ENCODE measurements around the gene MBNL3. TPM values are rescaled to one million over a fixed set of nuclear protein-coding genes. Genes with fewer than 3 reads are reported as not detected.

MBNL3 gene
- polyA plus RNA-seq, 1 of the 3 experiments (the other 2 are of a cell fraction): 0.21 TPM

- CTCF ChIA-PET: interaction anchor here (1.5 kb wide), 1 partner anchor 12 kb away, joined by 3 read pairs; no protein-coding TSS in a partner anchor
- DNase-seq: no peak
- Histone ChIP-seq H3K36me3 (replicated peaks in 1 of 2; ENCODE audit: control insufficient read depth in 1 of 2, insufficient read depth in 2 of 2, low read length in 1 of 2) (no peaks in the 10 kb centered on the region), H3K9me2 (no peaks in the 10 kb centered on the region), H3K4me1 (ENCODE audit: control insufficient read depth in 1 of 2, insufficient read depth in 2 of 2, low read depth in 1 of 2, low read length in 1 of 2) (no peaks in the 10 kb centered on the region), H3K4me3 (ENCODE audit: low read depth in 2 of 2, low read length in 1 of 2) (no peak overlapping the region), H3K27ac (ENCODE audit: low read depth in 2 of 2, low read length in 1 of 2) (no peak overlapping the region), H3K9me3 (no peaks in the 10 kb centered on the region), H3K4me2 (no peak overlapping the region), H3K9ac (no peak overlapping the region), H2AFZ (ENCODE audit: low read depth) (no peak overlapping the region), H3F3A (replicated peaks; ENCODE audit: insufficient read depth) (no peaks in the 10 kb centered on the region), H3K27me3 (ENCODE audit: insufficient read depth) (no peaks in the 10 kb centered on the region), H3K79me2 (ENCODE audit: insufficient read depth) (no peaks in the 10 kb centered on the region), H4K20me1 (ENCODE audit: insufficient read depth) (no peaks in the 10 kb centered on the region)
- 29% methylated on average over 5 of the region's 5 CpGs for WGBS (ENCODE audit: low lambda C conversion rate)
- POLR2A ChIA-PET: no interaction called here
- TF ChIP-seq CTCF (IDR thresholded peaks at IDR 0.05) (no peak), GABPA (IDR thresholded peaks at IDR 0.05; ENCODE audit: low read depth) (no peak), REST (IDR thresholded peaks at IDR 0.05; ENCODE audit: low read depth, low read length) (no peak), TEAD4 (IDR thresholded peaks at IDR 0.05; ENCODE audit: borderline replicate concordance, insufficient read depth) (no peak), MXI1 (IDR thresholded peaks at IDR 0.05; ENCODE audit: low read depth, low read length) (no peak)
Observed at GRCh38 chrX:132353430-132353829, 135.4 kb downstream of the MBNL3 start.

GRCh38 chrX:132336172-132336571 lies 152.7 kb downstream of the MBNL3 start:
- 38% methylated on average over 2 of the region's 2 CpGs for WGBS (ENCODE audit: low lambda C conversion rate)
- Histone ChIP-seq H3K4me3 (ENCODE audit: low read depth in 2 of 2, low read length in 1 of 2) (no peak overlapping the region), H2AFZ (ENCODE audit: low read depth) (no peak overlapping the region), H3K4me1 (ENCODE audit: control insufficient read depth in 1 of 2, insufficient read depth in 2 of 2, low read depth in 1 of 2, low read length in 1 of 2) (no peaks in the 10 kb centered on the region), H3K27ac (ENCODE audit: low read depth in 2 of 2, low read length in 1 of 2) (no peak overlapping the region), H3K9ac (no peak overlapping the region), H3K9me3 (no peaks in the 10 kb centered on the region), H3K27me3 (ENCODE audit: insufficient read depth) (no peaks in the 10 kb centered on the region), H3K9me2 (no peaks in the 10 kb centered on the region), H3F3A (replicated peaks; ENCODE audit: insufficient read depth) (no peaks in the 10 kb centered on the region), H3K36me3 (replicated peaks in 1 of 2; ENCODE audit: control insufficient read depth in 1 of 2, insufficient read depth in 2 of 2, low read length in 1 of 2) (no peaks in the 10 kb centered on the region), H3K4me2 (no peak overlapping the region), H3K79me2 (ENCODE audit: insufficient read depth) (no peaks in the 10 kb centered on the region), H4K20me1 (ENCODE audit: insufficient read depth) (no peaks in the 10 kb centered on the region)
- no peak for DNase-seq
- POLR2A ChIA-PET: no interaction called here
- CTCF ChIA-PET: no interaction called here
- TF ChIP-seq FOXJ3 (CRISPR knock-in tag; IDR thresholded peaks at IDR 0.05): no peak
- TF ChIP-seq FOSL2 (IDR thresholded peaks at IDR 0.05; ENCODE audit: borderline replicate concordance, low read depth): no peak
- TF ChIP-seq NRF1 (IDR thresholded peaks at IDR 0.05; ENCODE audit: low read depth, low read length): no peak
- no peak for TF ChIP-seq ZBTB33 (IDR thresholded peaks at IDR 0.05; ENCODE audit: borderline replicate concordance, low read depth)
- no peak for TF ChIP-seq SIN3A (IDR thresholded peaks at IDR 0.05; ENCODE audit: borderline replicate concordance, low read depth, low read length)
- no peak for TF ChIP-seq TAF1 (IDR thresholded peaks at IDR 0.05; ENCODE audit: borderline replicate concordance, low read depth, low read length)
- TF ChIP-seq NFIC (IDR thresholded peaks at IDR 0.05; ENCODE audit: borderline replicate concordance): no peak
- TF ChIP-seq REST (IDR thresholded peaks at IDR 0.05; ENCODE audit: low read depth, low read length): no peak
- no peak for TF ChIP-seq SMC3 (IDR thresholded peaks at IDR 0.05; ENCODE audit: low read depth, low read length)
- TF ChIP-seq TEAD4 (IDR thresholded peaks at IDR 0.05; ENCODE audit: borderline replicate concordance, insufficient read depth): no peak
- TF ChIP-seq GATA2 (CRISPR knock-in tag; IDR thresholded peaks at IDR 0.05): no peak
- TF ChIP-seq GABPA (IDR thresholded peaks at IDR 0.05; ENCODE audit: low read depth): no peak
